ENCODE data around the gene NSMCE3. TPM values are rescaled to one million over a fixed set of nuclear protein-coding genes. Genes with fewer than 3 reads are reported as not detected.

NSMCE3 gene
- total RNA-seq, 4 donors from 2014 or later, result 4.6 to 8.8 (median 7.6) TPM

DNA sequence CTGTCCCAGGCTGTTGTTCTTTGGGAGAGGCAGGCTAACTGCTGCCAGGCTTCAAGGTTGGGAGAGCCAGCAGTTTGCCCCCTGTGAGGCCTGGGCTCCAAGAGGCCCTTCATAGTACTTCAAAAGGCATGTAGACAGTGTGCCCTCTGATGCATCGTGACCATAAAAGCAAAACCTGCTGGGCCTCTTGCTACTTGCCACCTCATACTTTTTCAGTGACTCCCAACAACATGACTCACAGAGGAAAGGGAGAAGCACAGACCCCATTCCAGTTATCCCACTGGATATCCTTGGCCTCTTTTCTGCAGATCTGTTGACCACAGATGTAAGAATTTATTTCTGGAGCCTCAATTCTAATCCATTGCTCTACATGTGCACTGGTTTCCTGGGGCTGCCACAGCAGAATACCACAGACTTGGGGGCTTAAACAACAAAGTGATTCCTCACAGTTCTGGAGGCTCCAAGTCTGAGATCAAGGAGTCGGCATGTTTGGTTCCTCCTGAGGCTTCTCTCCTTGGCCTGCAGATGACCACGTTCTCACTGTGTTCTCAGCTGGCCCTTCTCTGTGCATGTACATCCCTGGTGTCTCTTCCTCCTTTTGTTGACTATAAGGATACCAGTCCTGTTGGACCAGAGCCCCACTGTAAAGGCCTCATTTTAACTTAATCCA, 8.9 kb upstream of the NSMCE3 start:
- DNase-seq (ENCODE audit: low spot score in 2 of 2), result no peak
- intact Hi-C loops (cut with DNase I; ENCODE audit: low total_unique reads), result no loop called here
- TF ChIP-seq, protein P1, sequence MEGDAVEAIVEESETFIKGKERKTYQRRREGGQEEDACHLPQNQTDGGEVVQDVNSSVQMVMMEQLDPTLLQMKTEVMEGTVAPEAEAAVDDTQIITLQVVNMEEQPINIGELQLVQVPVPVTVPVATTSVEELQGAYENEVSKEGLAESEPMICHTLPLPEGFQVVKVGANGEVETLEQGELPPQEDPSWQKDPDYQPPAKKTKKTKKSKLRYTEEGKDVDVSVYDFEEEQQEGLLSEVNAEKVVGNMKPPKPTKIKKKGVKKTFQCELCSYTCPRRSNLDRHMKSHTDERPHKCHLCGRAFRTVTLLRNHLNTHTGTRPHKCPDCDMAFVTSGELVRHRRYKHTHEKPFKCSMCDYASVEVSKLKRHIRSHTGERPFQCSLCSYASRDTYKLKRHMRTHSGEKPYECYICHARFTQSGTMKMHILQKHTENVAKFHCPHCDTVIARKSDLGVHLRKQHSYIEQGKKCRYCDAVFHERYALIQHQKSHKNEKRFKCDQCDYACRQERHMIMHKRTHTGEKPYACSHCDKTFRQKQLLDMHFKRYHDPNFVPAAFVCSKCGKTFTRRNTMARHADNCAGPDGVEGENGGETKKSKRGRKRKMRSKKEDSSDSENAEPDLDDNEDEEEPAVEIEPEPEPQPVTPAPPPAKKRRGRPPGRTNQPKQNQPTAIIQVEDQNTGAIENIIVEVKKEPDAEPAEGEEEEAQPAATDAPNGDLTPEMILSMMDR (IDR thresholded peaks at IDR 0.05), result no peak
- no peak for TF ChIP-seq POLR2A (IDR thresholded peaks at IDR 0.05)
- no peak overlapping the region for H3K4me3 ChIP-seq (ENCODE audit: low read depth, poor library complexity, severe bottlenecking)
- WGBS, 2 donors, result 66 to 85% methylated on average over 3 of the region's 3 CpGs

GRCh38 chr15:29276366-29276765, 6.7 kb upstream of the NSMCE3 start:
- WGBS, 2 donors, result 85% methylated on average over 2 of the region's 2 CpGs
- TF ChIP-seq POLR2A (IDR thresholded peaks at IDR 0.05), result no peak
- TF ChIP-seq, protein P1 (IDR thresholded peaks at IDR 0.05), result no peak
- intact Hi-C loops (cut with DNase I; ENCODE audit: low total_unique reads), result no loop called here
- no peak overlapping the region for H3K4me3 ChIP-seq (ENCODE audit: low read depth, poor library complexity, severe bottlenecking)
- no peak for DNase-seq (ENCODE audit: low spot score in 2 of 2)

DNA sequence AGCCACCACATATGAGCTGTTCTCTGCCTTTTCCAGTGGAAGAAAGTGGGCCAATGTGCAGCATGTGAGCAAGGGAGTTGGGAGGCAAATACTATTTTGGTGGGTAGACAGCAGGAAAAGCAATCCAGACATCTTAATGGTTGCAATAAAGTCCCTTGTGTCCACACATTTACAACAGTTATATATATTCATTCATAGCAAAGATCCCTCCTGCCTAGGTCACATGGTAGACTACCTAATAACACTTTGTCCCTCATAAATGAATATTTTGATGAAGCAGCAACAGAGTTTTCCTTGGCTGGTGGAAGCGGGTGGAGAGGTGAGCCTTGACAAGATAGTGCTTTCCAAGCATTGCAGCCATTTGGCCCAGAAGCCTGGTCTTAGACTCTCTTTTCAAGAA, 6.2 kb upstream of the NSMCE3 start:
- no peak for DNase-seq (ENCODE audit: low spot score in 2 of 2)
- no peak overlapping the region for H3K4me3 ChIP-seq (ENCODE audit: low read depth, poor library complexity, severe bottlenecking)
- intact Hi-C loops (cut with DNase I; ENCODE audit: low total_unique reads), result no loop called here
- WGBS, 2 donors, result 90 to 95% methylated on average over 1 of the region's 1 CpG
- no peak for TF ChIP-seq POLR2A (IDR thresholded peaks at IDR 0.05)

DNA sequence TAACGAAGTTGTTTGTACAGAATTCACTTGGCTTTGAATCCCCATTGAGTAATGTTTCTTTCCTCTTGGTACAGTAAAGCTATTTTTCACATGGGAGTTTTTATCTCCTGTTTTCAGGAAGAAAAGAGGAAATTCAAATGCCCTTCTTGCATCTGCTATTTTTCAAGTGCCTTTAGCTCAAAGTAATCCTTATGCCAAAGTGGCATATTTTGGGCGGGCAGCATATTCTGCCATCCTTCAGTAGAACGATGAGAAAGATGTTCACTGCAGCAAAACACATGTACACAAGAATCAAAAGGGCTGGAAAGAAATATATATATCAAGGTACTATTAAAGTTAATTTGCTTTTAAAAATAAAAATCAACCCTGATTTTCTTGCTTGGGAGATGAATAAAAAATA, 5.3 kb upstream of the NSMCE3 start:
- DNase-seq (ENCODE audit: low spot score in 2 of 2), result no peak
- no peak for TF ChIP-seq POLR2A (IDR thresholded peaks at IDR 0.05)
- TF ChIP-seq, protein P1 (IDR thresholded peaks at IDR 0.05), result no peak
- 80 to 84% methylated on average over 3 of the region's 3 CpGs for WGBS, 2 donors
- intact Hi-C loops (cut with DNase I; ENCODE audit: low total_unique reads), result no loop called here
- no peak overlapping the region for H3K4me3 ChIP-seq (ENCODE audit: low read depth, poor library complexity, severe bottlenecking)

DNA sequence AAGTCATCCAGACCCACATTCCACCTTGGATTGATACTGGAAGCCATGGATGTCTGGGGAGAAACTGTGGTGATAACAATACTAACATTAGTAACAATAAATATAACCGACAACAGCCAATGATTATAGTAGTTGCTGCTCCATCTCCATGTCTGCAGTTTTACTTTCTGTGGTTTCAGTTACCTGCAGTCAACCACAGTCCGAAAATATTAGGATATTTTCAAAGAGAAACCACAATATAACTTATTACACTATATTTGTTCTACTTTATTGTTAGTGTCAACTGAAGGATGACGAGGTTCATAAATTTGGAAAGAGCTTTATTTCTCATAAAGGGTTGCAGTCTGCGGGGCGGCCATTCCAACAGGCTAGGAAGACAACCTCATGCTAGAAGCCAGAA, 2.6 kb upstream of the NSMCE3 start:
- DNase-seq (ENCODE audit: low spot score in 2 of 2), result no peak
- no peak overlapping the region for H3K4me3 ChIP-seq (ENCODE audit: low read depth, poor library complexity, severe bottlenecking)
- intact Hi-C loops (cut with DNase I; ENCODE audit: low total_unique reads), result no loop called here
- WGBS, 2 donors, result 92 to 96% methylated on average over 5 of the region's 5 CpGs
- TF ChIP-seq POLR2A (IDR thresholded peaks at IDR 0.05), result no peak
- TF ChIP-seq, protein P1 (IDR thresholded peaks at IDR 0.05), result no peak

DNA sequence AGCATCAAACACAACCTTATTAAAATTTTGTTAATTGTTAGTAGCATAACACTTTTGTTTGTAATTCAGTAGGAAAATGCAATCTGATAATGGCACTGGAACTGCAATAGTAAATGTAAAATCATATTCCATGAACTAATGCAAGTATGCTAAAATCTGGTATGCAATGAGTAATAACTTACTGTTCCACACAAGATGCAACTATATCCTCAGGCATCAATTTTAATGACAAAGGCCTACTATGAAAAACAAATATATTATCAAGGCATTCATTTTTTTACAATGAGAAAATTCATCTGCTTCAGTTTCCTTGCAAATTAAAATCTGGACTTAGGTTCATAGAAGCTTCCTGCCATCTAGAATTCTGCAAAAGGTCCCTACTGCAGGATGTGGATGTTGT, 1.4 kb upstream of the NSMCE3 start:
- intact Hi-C loops (cut with DNase I; ENCODE audit: low total_unique reads), result no loop called here
- H3K4me3 ChIP-seq (ENCODE audit: low read depth, poor library complexity, severe bottlenecking), result no peak overlapping the region
- DNase-seq (ENCODE audit: low spot score in 2 of 2), result no peak
- TF ChIP-seq, protein P1 (IDR thresholded peaks at IDR 0.05), result no peak
